ENCODE measurements around the gene RPL39L. TPM values are rescaled to one million over a fixed set of nuclear protein-coding genes. Genes with fewer than 3 reads are reported as not detected.

RPL39L gene
- total RNA-seq, 1 donor = 7.6 TPM

DNA sequence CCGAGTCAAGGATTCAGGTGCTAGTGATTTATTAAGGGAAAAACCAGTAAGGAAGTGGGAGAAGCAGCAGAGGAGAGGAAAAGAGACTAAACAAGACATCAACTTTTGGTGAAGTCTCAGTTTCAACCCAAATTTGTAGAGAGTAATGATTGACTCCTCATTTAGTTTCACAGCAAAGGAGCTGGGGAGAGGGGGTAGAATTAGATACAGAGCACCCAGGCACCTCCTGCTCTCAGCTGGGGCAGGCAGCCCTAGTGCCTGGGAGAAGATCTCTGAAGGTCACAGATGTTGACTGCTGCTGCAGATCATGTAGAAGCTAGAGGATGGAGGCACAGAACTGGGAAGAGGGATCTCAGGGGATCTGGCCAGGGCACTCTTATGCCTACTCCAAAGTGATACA lies 29.1 kb downstream of the RPL39L start:
- Histone ChIP-seq H3K27me3 (ENCODE audit: insufficient read depth, low read length) (no peaks in the 10 kb centered on the region), H3K9me3 (ENCODE audit: low read depth, low read length) (no peaks in the 10 kb centered on the region), H3K36me3 (ENCODE audit: insufficient read depth, low read length) (no peaks in the 10 kb centered on the region), H3K4me2 (ENCODE audit: insufficient read depth, low read length) (no peak overlapping the region), H3K4me1 (ENCODE audit: insufficient read depth, low read length) (peaks cover 7% of the 10 kb centered on the region), H2AFZ (ENCODE audit: low read length) (no peak overlapping the region), H3K27ac (ENCODE audit: low read depth, low read length) (no peak overlapping the region), H3K79me2 (ENCODE audit: insufficient read depth, low read length) (no peaks in the 10 kb centered on the region), H4K20me1 (ENCODE audit: insufficient read depth, low read length) (no peaks in the 10 kb centered on the region), H3K4me3 (ENCODE audit: insufficient read depth, low read length) (no peak overlapping the region)
- TF ChIP-seq, protein P1, sequence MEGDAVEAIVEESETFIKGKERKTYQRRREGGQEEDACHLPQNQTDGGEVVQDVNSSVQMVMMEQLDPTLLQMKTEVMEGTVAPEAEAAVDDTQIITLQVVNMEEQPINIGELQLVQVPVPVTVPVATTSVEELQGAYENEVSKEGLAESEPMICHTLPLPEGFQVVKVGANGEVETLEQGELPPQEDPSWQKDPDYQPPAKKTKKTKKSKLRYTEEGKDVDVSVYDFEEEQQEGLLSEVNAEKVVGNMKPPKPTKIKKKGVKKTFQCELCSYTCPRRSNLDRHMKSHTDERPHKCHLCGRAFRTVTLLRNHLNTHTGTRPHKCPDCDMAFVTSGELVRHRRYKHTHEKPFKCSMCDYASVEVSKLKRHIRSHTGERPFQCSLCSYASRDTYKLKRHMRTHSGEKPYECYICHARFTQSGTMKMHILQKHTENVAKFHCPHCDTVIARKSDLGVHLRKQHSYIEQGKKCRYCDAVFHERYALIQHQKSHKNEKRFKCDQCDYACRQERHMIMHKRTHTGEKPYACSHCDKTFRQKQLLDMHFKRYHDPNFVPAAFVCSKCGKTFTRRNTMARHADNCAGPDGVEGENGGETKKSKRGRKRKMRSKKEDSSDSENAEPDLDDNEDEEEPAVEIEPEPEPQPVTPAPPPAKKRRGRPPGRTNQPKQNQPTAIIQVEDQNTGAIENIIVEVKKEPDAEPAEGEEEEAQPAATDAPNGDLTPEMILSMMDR (IDR thresholded peaks at IDR 0.05; ENCODE audit: extremely low read depth, low read depth, low read length) = no peak
- DNase-seq (ENCODE audit: insufficient read length, low spot score, missing footprints) = no peak

GRCh38 chr3:187107989-187108388 lies 31.3 kb downstream of the RPL39L start:
- TF ChIP-seq, protein P1 (IDR thresholded peaks at IDR 0.05; ENCODE audit: extremely low read depth, low read depth, low read length) = no peak
- no peak for DNase-seq (ENCODE audit: insufficient read length, low spot score, missing footprints)
- Histone ChIP-seq H3K4me3 (ENCODE audit: insufficient read depth, low read length) (no peak overlapping the region), H3K36me3 (ENCODE audit: insufficient read depth, low read length) (no peaks in the 10 kb centered on the region), H3K4me2 (ENCODE audit: insufficient read depth, low read length) (no peak overlapping the region), H3K9me3 (ENCODE audit: low read depth, low read length) (no peaks in the 10 kb centered on the region), H3K4me1 (ENCODE audit: insufficient read depth, low read length) (peaks cover 16% of the 10 kb centered on the region), H2AFZ (ENCODE audit: low read length) (no peak overlapping the region), H4K20me1 (ENCODE audit: insufficient read depth, low read length) (no peaks in the 10 kb centered on the region), H3K27me3 (ENCODE audit: insufficient read depth, low read length) (no peaks in the 10 kb centered on the region), H3K79me2 (ENCODE audit: insufficient read depth, low read length) (no peaks in the 10 kb centered on the region), H3K27ac (ENCODE audit: low read depth, low read length) (no peak overlapping the region)

- TF ChIP-seq, protein P1 (IDR thresholded peaks at IDR 0.05; ENCODE audit: extremely low read depth, low read depth, low read length) = no peak
- H3K9me3 ChIP-seq (ENCODE audit: low read depth, low read length) = no peaks in the 10 kb centered on the region
- DNase-seq (ENCODE audit: insufficient read length, low spot score, missing footprints) = no peak
- H3K27me3 ChIP-seq (ENCODE audit: insufficient read depth, low read length) = no peaks in the 10 kb centered on the region
- H3K4me1 ChIP-seq (ENCODE audit: insufficient read depth, low read length) = peaks cover 30% of the 10 kb centered on the region
- no peaks in the 10 kb centered on the region for H4K20me1 ChIP-seq (ENCODE audit: insufficient read depth, low read length)
- no peaks in the 10 kb centered on the region for H3K79me2 ChIP-seq (ENCODE audit: insufficient read depth, low read length)
- H3K36me3 ChIP-seq (ENCODE audit: insufficient read depth, low read length) = no peaks in the 10 kb centered on the region
- H3K4me3 ChIP-seq (ENCODE audit: insufficient read depth, low read length) = no peak overlapping the region
- H3K27ac ChIP-seq (ENCODE audit: low read depth, low read length) = no peak overlapping the region
- no peak overlapping the region for H3K4me2 ChIP-seq (ENCODE audit: insufficient read depth, low read length)
- H2AFZ ChIP-seq (ENCODE audit: low read length) = no peak overlapping the region
These were observed 33.6 kb downstream of the RPL39L start for GRCh38 chr3:187105700-187106099.

DNA sequence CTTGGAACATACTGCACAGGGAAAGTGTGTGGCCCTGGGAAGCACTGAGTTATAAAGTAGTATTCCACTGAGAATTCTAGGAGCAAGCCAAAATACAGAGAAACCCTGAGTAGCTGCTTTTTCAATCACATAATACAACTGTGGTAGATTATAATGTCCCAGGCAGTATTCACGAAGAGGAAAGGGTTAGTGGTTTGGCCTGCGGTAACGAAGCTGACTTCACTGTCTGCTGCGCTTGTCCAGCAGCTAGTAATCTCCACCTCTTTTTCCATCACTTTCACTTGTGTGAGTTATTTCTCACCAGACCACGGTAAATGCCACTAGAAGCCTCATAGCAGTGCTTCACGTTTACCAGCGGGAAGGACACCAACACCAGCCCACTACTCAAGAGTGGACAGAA lies 34.4 kb downstream of the RPL39L start:
- TF ChIP-seq, protein P1 (IDR thresholded peaks at IDR 0.05; ENCODE audit: extremely low read depth, low read depth, low read length) = no peak
- Histone ChIP-seq H2AFZ (ENCODE audit: low read length) (peak overlapping the region; percentile 67), H4K20me1 (ENCODE audit: insufficient read depth, low read length) (no peaks in the 10 kb centered on the region), H3K9me3 (ENCODE audit: low read depth, low read length) (no peaks in the 10 kb centered on the region), H3K4me2 (ENCODE audit: insufficient read depth, low read length) (peak overlapping the region; percentile 83), H3K4me3 (ENCODE audit: insufficient read depth, low read length) (peak overlapping the region; percentile 55), H3K36me3 (ENCODE audit: insufficient read depth, low read length) (no peaks in the 10 kb centered on the region), H3K27ac (ENCODE audit: low read depth, low read length) (peak overlapping the region; percentile 15), H3K27me3 (ENCODE audit: insufficient read depth, low read length) (no peaks in the 10 kb centered on the region), H3K79me2 (ENCODE audit: insufficient read depth, low read length) (no peaks in the 10 kb centered on the region), H3K4me1 (ENCODE audit: insufficient read depth, low read length) (peaks cover 30% of the 10 kb centered on the region)
- DNase-seq (ENCODE audit: insufficient read length, low spot score, missing footprints) = no peak

Measured in osteoblast (primary cell).